Kidney (tissue), 14 donors: ENCODE measurements around the gene ALDH16A1. TPM values are rescaled to one million over a fixed set of nuclear protein-coding genes. Genes with fewer than 3 reads are reported as not detected.

Source experiments
- DNase-seq, 5 donors: peaks; one replicate each; pipeline ENCODE4 v3.0.0-alpha.2; 2013 to 2020
- FAIRE-seq: peaks from 2 replicates; lab custom pipeline; 2012; peaks lifted over from hg19 to GRCh38; lab: Jason Lieb, UNC
- H3K27ac ChIP-seq, 2 donors: one replicate each; pipeline ENCODE4 v1.7.0; 2013; ENCODE audit warnings: low read depth in 2 of 2, low read length in 2 of 2, inconsistent platforms in 1 of 2
- H3K27me3 ChIP-seq: one replicate; pipeline ENCODE4 v1.7.1; 2013; ENCODE audit warnings: low read length, inconsistent platforms; ENCODE audit not compliant: control insufficient read depth, insufficient read depth
- H3K36me3 ChIP-seq, 3 donors: one replicate each; pipeline versions ENCODE4 v1.7.0 to v1.7.1; 2013; ENCODE audit warnings: low read length in 3 of 3, control low read depth in 1 of 3, inconsistent platforms in 1 of 3; ENCODE audit not compliant: insufficient read depth in 3 of 3, control insufficient read depth in 2 of 3
- H3K4me1 ChIP-seq, 3 donors: one replicate each; pipeline versions ENCODE4 v1.7.0 to v1.7.1; 2013; ENCODE audit warnings: low read length in 3 of 3, inconsistent platforms in 1 of 3, low read depth in 1 of 3; ENCODE audit not compliant: control insufficient read depth in 2 of 3, insufficient read depth in 2 of 3
- H3K4me3 ChIP-seq, 3 donors: one replicate each; pipeline versions ENCODE4 v1.7.0 to v1.8.1; 2013; ENCODE audit warnings: low read length in 3 of 3, control low read depth in 1 of 3, inconsistent platforms in 1 of 3
- H3K9ac ChIP-seq, 3 donors: one replicate each; pipeline versions ENCODE4 v1.7.0 to v1.7.1; 2013; ENCODE audit warnings: low read length in 3 of 3, control low read depth in 1 of 3, inconsistent platforms in 1 of 3
- H3K9me3 ChIP-seq, 3 donors: one replicate each; pipeline versions ENCODE4 v1.7.0 to v1.7.1; 2013; ENCODE audit warnings: low read length in 3 of 3, control low read depth in 1 of 3, inconsistent platforms in 1 of 3; ENCODE audit not compliant: control insufficient read depth in 2 of 3, insufficient read depth in 1 of 3
- CTCF ChIP-seq: IDR thresholded peaks from 3 replicates; pipeline ENCODE4 v1.5.1; 2012; ENCODE audit warnings: mild to moderate bottlenecking, moderate library complexity, borderline replicate concordance; ENCODE audit not compliant: insufficient read depth; ENCODE audit errors: extremely low read depth
- intact Hi-C: fragments of 100-400 bp; cut with DNase I; formaldehyde crosslinking; loops from one replicate; pipeline ENCODE4 v1.11.1; 2022
- polyA plus RNA-seq: library from polyadenylated mRNA; stranded (reverse); fragments of 350-450 nt; fragmentation: Illumina TruSeq; extraction: RNeasy Lipid Tissue Mini Kit (QIAGEN cat#74804); gene quantifications from one replicate; pipeline ENCODE4 v1.2.3, GENCODE V29; 2014; ENCODE audit warnings: low read depth, low replicate concordance; ENCODE audit not compliant: insufficient read depth
- total RNA-seq: library from RNA; stranded (reverse); fragmentation: NEBNext Ultra II Directional; extraction: Animal tissue kit (Norgen Biotek cat#: 25700); gene quantifications from one replicate; pipeline ENCODE4 v1.2.1, GENCODE V29; 2021
- donor health status: control.
- donor health status: control.
- donor health status: control.
- donor health status: control.
- donor health status: control.
- donor health status: DM: yes; HTN: yes; CAD: no.
- donor health status: Normal renal cell carcinoma (clear cell type).

The ALDH16A1 gene
- total and polyA plus RNA-seq, 2 donors from 2014 or later, result 26.8 to 31.8 TPM

- Histone ChIP-seq H3K36me3 (no peaks in the 10 kb centered on the region), H3K27me3 (no peaks in the 10 kb centered on the region), H3K4me1 (peaks cover 0 to 9% (median 0%) of the 10 kb centered on the region in 3 donors), H3K27ac (no peak overlapping the region), H3K9ac (no peak overlapping the region), H3K9me3 (no peaks in the 10 kb centered on the region), H3K4me3 (no peak overlapping the region)
- intact Hi-C loops, result no loop called here
- DNase-seq, result peak in 4 of 5 donors; percentile 85 to 91 (median 87)
- no peak for FAIRE-seq
- peak; percentile 22 for TF ChIP-seq CTCF
These were observed 23.2 kb downstream of the ALDH16A1 start for GRCh38 chr19:49475995-49476880.

- DNase-seq, result no peak
These were observed 27.1 kb downstream of the ALDH16A1 start for GRCh38 chr19:49479975-49480628.

GRCh38 chr19:49481020-49481683, 28.1 kb downstream of the ALDH16A1 start:
- Histone ChIP-seq H3K27ac (no peak overlapping the region), H3K4me3 (no peak overlapping the region), H3K27me3 (no peaks in the 10 kb centered on the region), H3K36me3 (no peaks in the 10 kb centered on the region), H3K9ac (no peak overlapping the region), H3K9me3 (no peaks in the 10 kb centered on the region), H3K4me1 (no peaks in the 10 kb centered on the region)
- peak in 1 of 5 donors; percentile 59 for DNase-seq
- no peak for FAIRE-seq
- TF ChIP-seq CTCF, result no peak
- intact Hi-C loops, result no loop called here

More at GRCh38 chr19:49479975-49480628, 27.1 kb downstream of the ALDH16A1 start:
- Histone ChIP-seq H3K27ac (no peak overlapping the region), H3K27me3 (no peaks in the 10 kb centered on the region), H3K4me3 (no peak overlapping the region), H3K9ac (no peak overlapping the region), H3K9me3 (no peaks in the 10 kb centered on the region), H3K36me3 (no peaks in the 10 kb centered on the region), H3K4me1 (no peaks in the 10 kb centered on the region)
- intact Hi-C loops, result no loop called here
- no peak for FAIRE-seq
- no peak for TF ChIP-seq CTCF
